Measurements from ENCODE around the gene CANT1.

The CANT1 gene

DNA sequence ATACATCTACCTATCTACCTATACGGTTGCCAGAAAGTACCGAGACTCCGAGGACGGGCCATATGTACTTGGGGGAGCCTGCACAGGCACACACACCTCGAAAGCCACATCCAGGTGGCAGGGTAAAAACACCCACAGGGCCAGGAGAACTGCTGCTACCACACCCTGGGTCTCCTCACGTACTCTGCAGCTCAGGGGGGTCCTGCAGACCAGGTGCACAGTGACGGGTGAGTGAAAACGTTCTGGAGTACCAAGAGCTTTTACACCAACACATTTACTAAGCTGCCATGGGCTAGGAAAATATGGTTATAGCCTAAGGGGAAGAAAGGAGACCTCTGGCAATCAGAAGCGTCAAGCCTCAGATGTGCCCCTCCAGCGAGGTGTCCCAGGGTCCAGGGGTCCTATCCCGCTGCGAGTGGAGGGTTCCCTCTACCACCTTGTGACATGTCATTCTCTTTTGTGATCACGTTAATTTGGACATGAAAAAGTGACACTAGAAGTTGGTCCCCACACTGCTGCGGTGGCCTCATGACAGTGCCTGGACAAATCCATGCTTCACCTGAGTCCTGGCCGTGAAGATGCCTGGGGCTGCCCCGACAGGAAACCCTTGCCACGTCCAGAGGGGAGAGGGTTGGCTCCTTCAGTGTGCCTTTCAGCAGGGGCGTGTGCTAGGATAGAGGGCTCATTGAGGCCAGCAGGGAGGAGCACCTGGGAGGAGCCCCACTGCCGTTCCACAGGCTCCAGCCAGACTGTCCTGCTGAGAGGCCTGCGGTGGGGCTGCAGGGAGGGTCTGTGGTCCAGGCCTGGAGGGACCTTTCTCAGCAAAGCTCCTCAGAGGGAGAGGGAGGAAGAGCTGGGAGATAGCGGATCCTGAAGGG is 1.8 kb downstream of the CANT1 start:
- peak; percentile 33 for DNase-seq

DNA sequence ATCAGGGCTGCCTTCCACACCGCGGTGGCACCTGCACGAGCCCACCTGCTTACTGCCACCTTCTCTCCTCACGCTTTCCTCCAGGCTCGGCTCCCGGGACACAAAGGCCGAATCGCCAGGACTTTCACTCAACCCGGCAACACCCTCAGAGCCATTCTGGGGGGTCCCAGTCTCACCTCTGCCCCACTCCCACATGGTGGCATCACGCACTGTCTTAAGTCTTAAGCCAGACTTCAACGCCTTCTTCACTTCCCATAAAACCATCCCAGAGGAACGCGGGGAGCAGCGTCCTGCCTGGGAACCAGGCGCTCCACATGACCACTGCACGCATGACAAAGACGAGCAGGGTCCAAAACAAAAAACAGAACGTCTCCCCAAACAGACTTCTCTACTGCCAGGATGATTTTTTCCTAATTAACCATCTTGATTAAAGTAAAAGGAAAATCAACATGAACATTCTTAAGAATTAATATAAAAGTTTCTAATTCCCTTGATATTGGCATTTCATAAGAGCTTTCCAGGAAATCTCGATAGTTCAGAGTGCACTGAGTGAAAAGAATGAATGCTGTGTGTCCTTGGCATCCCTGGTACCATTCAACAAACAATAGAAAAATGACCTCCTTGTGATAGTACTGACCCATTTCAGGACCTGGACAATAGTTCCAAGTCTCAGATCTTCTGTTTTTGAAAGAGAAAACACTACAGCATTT is 2.6 kb downstream of the CANT1 start:
- DNase-seq = no peak

DNA sequence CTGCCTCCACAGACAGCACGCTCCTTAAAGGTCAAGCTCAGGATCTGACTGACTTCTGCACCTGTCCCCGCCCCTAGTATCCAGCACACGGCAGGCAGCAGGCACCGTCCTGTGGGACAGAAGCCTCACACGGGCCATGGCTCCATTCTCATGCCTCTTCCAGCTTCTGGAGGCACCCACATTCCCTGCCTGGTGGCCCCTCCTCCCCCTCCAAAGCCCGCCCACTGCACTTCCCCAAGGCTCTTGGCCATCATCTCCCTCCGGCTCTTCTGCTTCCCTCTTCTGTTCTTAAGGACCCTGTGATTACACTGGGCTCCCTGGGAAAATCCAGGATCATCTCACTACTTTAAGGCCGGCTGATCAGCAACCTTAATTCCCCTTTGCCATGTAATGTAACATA is 3.5 kb downstream of the CANT1 start:
- no peak for DNase-seq

DNA sequence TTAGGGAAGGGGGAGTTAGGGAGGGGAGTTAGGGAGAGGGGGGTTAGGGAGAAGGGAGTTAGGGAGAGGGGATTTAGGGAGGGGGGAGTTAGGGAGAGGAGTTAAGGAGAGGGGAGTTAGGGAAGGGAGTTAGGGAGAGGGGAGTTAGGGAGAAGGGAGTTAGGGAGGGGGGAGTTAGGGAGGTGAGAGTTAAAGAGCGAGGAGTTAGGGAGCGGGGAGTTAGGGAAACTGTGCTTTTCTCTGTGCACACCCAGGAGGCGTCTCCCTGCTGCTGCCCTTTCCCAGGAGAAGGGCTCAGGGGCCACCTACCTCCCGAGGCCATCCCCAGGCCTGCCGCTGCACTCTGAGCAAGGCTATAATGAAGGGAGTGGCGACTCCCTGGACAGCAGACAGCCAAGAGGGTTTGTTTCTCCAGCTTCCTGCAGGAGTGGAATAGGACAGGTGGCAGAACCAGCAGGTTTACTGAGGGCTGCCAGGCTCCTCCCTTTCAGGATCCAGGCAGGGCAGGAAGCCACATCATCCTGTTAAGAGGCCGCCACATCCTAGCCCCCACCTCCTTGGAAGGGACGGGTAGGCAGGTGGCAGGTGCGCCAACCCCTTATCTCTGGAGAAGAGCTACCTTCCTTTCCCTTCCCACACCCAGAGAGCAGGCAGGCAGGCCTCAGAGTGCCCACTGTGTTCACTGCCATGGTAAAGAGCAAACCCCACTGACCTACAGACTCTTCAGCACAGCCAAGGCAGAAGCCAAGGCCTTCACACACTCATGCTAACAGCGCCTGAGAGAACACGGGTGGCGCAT is 4.3 kb downstream of the CANT1 start:
- DNase-seq = no peak

DNA sequence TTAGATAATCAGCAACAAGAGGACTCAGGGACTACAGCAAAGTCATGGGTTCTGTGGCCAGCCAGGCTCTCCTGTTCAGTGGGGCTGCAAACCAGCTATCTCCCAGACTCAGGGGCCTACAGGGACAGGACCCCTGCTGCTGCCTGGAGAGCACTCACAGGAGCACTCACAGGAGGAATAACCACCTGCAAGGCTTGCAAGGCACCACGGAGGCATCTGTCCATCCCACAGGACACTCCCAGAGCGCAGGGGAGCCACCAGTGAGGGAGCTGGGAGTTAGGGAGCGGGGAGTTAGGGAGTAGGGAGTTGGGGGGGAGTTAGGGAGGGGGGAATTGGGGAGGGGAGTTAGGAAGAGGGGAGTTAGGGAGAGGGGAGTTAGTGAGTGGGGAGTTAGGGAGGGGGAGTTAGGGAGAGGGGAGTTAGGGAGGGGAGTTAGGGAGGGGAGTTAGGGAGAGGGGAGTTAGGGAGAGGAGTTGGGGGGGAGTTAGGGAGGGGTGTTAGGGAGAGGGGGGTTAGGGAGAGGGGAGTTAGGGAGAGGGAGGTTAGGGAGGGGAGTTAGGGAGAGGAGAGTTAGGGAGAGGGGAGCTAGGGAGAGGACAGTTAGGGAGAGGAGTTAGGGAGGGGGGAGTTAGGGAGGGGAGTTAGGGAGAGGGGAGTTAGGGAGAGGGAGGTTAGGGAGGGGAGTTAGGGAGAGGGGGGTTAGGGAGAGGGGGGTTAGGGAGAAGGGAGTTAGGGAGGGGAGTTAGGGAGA is 5.7 kb downstream of the CANT1 start:
- DNase-seq = no peak

DNA sequence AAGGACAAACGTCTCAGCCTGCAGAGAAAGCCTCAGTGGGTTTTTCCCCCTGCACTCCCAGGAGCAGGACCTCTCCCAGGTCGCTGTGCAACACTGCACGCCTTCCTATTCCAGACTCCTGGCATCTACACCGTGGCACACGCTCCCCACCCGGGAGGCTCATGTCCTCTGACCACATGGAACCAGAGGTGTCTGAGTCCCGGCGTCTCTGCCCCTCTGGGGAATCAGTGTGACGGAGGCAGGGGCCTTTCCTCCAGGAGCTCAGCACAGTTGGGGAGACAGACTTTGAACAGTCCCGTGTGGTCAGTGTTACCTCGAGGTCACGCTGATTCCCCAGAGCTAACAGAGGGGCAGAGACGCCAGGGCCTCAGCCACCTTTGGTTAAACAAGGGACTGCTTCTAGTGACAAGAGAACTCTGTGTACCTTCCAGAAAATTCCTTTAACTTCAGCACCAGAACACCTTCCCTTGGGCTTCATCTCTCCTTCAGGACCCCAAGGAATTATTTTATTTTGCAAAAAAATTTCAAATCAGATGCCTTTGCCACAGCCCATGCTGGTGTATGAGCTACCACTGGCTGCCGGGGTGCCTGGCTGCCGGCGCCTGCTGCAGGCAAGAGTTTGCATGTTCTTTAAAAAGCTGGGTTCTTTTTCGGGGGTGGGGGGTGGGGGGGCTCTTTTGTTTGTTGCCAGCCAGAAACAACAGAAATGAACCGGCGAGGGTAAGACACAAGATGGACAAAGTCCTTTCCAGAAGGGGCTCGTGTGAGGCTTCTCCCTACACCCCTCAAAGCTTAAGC is 6.6 kb downstream of the CANT1 start:
- no peak for DNase-seq

DNA sequence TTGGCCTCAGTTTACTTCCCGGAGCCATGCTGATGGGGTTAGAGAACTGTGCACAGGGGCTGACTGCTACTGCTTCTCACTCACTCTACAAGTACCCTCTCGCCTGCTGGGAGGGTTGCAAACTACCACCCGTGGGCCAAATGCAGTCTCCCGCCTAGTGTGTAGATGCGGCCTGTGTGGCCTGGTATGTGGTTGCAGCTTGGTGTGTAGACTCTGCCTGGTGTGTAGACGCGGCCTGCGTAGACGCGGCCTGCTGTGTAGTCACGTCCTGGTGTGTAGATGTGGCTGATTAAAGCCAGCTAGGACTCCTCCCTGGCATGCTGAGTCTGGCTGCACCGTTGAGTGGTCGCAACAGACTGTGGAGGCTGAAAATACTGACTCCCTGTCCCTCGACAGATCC is 7.3 kb downstream of the CANT1 start:
- DNase-seq = no peak

DNA sequence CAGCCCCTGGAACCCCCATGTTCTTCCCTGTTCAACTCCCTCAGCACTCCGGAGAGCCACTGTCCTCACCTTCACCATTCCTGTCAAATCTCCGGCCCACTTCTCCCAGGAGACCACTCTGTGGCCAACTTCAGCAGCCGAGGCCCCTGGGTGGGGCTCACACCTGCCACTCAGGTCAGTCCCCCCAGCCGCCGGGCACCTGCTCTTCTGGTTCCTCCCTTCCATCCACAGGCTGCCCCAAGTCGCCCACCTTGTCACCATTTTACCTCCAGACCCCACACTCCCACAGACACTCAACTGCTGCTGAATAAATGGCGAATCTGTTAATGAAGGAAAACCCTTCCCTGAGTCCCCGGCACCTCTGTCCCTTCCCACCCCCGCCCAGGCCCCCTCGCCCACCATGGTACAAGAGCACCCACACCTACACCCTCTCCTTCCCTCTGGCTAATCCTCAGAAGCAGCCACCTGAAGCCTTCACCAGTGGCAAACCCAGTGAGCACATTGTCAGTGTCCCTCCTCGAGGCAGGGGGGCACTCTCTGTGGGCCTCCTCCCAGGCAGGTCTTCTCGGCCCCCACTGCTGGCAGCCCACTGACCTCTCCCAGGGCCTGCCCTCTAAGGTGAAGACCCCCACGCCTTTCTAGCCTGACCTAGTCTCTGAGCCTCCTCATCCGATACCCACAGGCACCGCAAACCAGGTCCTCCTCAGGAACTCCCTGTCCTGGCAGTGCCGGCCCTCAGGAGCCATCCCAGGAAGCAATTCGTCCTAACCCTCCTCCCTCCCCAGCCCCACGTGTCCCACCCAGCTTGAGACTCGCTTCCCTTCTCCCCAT is 8.2 kb downstream of the CANT1 start:
- DNase-seq = no peak

DNA sequence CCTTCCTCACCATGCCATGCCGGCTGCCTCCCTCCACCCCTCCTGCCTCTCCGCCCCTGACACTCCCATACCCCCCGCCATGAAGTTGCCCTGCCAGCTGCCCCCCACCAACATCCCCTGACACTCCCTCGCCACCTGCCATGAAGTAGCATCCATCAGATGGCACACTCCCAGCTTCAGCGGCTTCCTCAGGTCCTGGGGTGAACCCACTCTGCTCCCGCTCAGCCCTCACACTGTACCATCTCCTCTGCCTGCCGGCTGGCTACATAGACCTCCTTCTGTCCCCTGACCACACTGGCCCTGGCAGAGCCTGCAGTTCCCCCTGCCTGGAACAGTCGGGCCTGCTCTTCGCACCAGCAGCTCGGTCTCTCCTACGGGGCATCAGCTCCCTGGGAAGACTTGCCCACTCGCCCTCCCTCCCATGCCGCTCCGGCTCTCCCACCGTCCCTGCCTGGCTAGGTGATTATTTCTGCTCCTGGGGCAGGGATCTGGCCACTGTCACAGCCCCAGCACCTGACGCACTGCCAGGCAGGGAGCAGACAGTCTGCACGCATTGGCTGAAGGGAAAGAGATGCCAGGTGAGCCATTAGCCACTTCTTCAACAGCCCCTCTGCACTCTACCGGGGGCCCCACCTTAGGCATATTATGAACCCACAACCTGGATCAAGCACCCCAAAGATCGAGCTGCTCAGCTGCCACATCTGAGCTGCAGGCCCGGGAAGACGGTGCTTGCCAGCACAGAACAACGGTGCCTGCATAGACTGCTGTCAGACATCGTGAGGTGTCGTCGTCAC is 9.0 kb downstream of the CANT1 start:
- no peak for DNase-seq

DNA sequence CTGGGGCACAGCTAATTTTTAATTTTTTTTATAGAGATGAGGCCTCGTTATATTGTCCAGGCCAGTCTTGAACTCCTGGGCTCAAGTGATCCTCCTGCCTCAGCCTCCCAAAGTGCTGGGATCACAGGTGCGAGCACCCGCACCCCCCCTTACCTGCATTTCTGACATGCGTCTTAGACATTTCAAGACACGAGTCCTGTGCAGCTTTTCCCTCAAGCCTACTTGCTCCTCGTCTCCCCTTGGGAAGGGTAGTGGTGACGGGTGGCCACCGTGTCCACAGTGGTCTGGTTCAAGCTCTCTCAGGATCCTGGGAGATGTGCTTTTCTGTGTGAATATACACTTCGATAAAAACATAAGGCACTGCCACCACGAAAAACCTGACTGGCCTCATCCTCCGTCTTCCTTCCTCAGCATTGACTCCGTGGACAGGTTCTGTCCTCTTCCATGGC is 9.6 kb downstream of the CANT1 start:
- no peak for DNase-seq

DNA sequence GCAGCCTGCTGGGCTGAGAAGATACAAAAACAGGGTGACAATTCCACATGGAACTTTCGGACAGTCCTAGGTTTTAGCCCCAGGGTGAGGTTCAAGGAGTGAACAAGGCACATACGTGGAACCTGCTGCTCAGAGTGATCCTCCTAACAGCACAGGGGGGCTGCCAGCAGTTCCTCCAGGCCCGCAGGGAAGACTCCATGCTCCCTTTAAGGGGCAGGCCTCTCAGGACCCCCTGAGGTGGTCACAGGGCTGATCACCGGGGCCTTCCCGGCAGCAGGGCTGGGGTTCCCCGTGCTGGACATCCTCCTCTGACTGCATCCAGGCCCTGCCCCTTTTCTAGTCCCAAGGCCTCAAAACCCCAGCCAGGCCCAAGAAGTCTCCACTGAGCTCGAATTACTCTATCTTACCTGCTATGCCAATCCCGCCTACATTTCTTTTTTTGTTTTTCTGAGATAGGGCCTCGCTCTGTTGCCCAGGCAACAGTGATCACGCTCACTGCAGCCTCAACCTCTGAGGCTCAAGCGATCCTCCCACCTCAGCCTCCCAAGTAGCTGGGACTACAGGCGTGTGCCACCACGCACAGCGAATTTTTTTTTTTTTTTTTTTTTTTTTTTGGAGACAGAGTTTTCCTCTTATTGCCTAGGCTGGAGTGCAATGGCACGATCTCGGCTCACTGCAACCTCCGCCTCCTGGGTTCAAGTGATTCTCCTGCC is 10.4 kb downstream of the CANT1 start:
- DNase-seq = no peak

DNA sequence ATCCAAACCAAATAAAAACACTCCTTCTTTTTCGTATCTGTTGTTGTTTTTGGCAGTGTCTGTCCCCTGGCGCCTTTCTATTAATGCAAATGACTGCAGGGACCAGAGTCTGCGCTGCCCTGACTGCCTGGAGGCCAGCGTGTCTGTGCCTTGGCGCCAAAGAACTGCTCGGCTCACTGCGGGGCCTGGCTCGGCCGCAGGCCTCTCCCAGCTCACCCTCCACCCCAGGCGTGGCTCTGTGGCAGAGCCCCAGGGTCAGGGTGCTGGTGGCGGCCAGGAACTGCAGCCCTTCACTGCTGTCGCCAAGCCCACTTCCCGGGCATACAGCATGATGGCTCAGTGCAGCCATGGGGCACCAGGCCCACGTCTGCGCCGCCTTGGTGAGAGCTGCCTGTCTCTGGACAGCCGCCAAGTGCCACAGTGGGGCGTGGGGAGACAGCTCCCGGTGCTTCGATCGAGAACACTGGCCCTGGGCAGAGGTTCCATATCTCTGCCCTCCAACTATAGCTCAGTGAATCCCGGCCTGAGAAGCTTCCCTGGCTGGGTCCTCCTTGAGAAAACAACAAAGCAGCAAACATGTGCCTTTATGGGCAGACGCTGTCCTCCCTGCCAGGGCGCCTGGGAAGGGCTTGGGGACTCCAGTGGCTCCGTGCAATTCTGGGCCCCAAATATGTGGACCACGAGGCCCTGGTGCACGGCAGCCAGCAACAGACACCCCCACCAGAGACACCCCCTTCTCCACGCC is 11.1 kb downstream of the CANT1 start:
- DNase-seq = no peak

DNA sequence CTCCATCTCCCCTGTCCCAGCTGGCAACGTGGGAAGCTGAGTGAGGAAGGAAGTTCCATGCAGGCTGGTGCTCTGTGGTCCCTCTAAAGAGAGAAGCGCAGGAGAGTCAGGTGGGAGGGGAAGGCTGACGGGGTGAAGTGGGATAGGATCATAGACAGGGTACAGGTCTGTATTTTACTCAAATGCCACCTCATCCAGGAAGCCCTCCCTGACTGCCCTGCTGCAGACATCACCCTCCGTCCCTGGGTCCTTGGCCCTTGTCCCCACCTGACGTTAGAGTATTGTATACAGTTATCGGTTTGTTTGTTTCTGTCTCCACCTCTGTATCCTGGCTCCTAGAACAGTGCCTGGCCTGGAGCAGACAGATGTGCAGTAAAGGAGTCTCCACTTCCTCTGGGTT is 11.7 kb downstream of the CANT1 start:
- DNase-seq = no peak

DNA sequence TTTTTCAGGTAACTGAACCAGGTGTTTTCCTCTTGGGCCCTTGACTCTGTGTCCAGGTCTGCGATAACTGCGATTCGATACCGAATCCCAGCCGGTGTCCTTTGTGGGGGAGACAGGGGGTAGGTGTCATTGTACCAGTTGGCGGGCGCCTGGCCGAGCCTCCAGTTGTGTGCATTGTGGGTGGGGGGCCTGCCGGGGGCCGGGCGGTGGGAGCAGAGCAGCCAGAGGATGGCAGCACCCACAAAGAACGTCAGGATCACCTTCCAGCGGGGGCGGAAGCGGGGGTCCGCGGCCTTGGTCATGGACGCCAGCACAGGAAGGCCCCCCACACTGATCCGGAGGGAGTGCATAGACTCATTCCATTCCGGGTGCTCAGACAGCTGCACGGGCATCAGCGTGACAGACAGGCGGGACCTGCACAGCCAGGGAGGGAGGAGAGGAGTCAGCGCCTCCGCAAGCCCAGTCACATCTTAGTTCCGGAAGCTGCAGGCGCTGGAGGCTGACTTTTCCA is 12.3 kb downstream of the CANT1 start:
- DNase-seq = no peak

DNA sequence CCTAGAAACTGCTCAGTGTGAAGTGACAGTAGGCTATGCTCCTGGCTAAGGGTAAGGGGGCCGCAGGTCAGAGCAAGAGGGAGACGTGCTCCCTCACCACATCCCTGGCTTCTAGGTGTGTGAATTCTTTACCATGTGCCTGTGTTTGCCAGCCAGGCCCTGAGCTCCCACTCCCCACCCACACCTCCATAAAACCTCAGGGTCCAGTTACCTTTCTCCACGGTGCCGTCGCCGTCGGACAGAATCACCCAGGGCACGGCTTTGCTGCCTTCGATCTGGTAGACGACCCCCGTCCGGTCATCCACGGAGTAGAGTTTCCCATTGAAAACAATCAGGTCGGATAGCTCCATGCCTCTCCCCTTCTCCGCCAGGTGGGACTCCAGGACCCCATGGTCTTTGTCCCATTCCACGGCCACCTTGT is 12.8 kb downstream of the CANT1 start:
- DNase-seq = no peak

DNA sequence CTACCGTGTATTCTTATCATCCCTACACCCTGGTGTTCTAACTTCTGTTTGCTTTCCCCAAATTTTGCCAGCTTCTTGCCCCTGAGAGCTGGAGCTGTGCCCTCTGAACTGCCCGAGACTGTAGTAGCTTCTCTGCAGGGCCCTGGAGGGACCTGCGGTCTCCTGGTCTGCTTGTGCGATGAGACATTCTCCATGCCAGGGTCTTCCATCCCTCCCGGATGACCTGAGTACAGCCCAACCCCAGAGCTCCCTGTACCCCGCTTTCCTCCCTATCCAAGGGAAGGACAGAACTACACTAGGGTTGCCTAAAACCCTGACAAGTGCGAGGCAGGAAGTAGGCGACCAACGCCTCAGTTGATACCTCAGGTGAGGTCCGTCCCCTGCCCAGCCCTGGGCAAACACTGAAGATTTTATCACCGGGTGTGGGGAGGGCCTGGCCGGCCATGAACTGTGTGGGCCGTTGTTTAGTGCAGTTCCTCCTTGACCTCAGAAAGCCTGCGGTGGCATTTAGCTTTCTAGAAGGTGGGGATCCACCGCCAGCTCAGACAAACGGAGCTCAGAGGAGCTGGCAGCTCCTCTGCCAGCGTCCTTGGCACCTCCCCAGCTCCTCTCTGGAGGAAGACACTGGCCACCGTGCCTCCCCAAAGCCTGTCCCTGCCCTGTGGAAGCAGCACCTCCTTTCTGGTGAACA is 13.7 kb downstream of the CANT1 start:
- no peak for DNase-seq

DNA sequence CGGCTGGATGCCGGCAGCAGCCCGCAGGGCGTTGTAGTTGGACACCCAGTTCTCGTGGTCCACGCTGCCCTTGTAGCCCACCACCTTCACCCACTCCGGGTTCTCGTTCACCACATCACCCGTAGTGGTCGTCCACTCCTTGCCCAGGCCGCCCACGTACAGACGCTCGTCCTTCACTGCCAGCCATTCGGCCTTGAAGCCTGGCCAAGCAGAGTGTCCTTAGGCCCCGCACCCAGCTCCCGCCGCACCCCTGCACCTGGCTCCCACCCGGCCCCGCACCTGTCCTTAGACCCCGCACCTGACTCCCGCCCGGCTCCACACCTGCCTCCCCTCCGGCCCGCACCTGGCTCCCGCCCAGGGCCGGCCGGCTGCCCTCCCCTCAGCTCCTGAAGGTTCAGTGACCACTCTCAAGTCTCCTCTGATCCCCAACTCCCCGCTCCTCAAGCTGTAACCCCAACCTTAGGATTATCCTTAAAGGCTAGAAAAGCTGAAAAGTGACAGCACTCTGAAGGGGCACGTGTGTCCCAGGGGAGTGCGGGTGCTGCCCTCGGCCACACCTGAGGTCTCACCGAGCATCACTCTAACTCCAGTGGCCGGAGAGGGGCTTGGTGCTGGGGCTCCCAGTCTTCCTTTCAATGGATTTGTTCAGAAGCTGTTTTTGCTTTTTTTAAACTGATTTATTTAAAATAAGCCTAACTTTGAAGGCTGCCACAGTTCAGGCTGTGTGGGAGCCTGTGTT is 14.4 kb downstream of the CANT1 start:
- DNase-seq = no peak
